Left ventricle myocardium inferior (tissue), 1 donor: ENCODE results near the gene DNAJC25. TPM values are rescaled to one million over a fixed set of nuclear protein-coding genes. Genes with fewer than 3 reads are reported as not detected.
"Not testable (repeated sequence)": the region's sequence is repeated elsewhere in the genome, so short reads cannot be mapped to it uniquely, and the experiment has no call there.

ENCODE experiments used
- DNase-seq: peaks from one replicate; pipeline ENCODE4 v3.0.0-alpha.2; 2020
- H3K27ac ChIP-seq: fragments of 200-600 bp; replicated peaks from 2 replicates; pipeline ENCODE4 v1.8.0; 2021
- H3K27me3 ChIP-seq: fragments of 200-600 bp; 2 replicates; pipeline ENCODE4 v1.8.0; 2021; ENCODE audit warnings: low read depth
- H3K36me3 ChIP-seq: fragments of 200-600 bp; 2 replicates; pipeline ENCODE4 v1.8.0; 2021
- H3K4me1 ChIP-seq: fragments of 200-600 bp; 2 replicates; pipeline ENCODE4 v1.8.0; 2021
- H3K4me3 ChIP-seq: fragments of 200-600 bp; 2 replicates; pipeline ENCODE4 v1.8.0; 2021; ENCODE audit warnings: mild to moderate bottlenecking, moderate library complexity
- H3K9me3 ChIP-seq: fragments of 200-600 bp; replicated peaks from 2 replicates; pipeline ENCODE4 v1.8.0; 2021
- intact Hi-C: fragments of 100-400 bp; cut with micrococcal nuclease; formaldehyde crosslinking; loops from one replicate; pipeline ENCODE4 v1.11.0; 2022
- total RNA-seq: library from RNA; stranded (reverse); fragmentation: NEBNext Ultra II Directional; extraction: Animal tissue kit (Norgen Biotek cat#: 25700); gene quantifications from one replicate; pipeline ENCODE4 v1.2.1, GENCODE V29; 2021
- TF ChIP-seq, protein P1 (sequence below): fragments of 200-600 bp; IDR thresholded peaks from 2 replicates; pipeline ENCODE4 v1.8.0; 2021; ENCODE audit warnings: antibody characterized with exemption, mild to moderate bottlenecking, borderline replicate concordance
- donor health status: DM: no; HTN: yes; CAD: no; lungs with severe emphysema.

The DNAJC25 gene
- total RNA-seq, 1 donor from 2014 or later, result 5.5 TPM

DNA sequence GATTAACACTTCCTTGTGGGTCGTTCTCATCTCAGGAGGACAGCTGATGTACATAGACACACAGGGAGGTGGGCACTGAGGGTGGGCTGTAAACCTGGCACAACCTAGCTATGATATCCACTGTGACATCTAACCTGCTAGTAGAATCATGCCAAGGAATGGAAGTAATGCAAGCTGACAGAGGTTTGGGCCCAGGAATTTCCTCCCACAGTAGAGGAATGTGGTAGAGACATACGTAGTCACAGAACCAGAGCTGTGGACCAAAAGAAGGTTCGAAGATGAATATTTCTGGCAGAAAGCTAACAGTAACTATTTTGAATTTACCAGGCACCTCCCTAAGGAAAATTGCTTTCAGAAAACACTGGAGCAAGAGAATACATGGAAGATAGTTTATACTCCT, 15.2 kb upstream of the DNAJC25 start:
- no peaks in the 10 kb centered on the region for H3K4me1 ChIP-seq
- H3K9me3 ChIP-seq, result no peaks in the 10 kb centered on the region
- peaks cover 20% of the 10 kb centered on the region for H3K27me3 ChIP-seq
- no peak overlapping the region for H3K27ac ChIP-seq
- intact Hi-C loops, result no loop called here
- no peak overlapping the region for H3K4me3 ChIP-seq
- no peak for DNase-seq
- H3K36me3 ChIP-seq, result no peaks in the 10 kb centered on the region
- TF ChIP-seq, protein P1, sequence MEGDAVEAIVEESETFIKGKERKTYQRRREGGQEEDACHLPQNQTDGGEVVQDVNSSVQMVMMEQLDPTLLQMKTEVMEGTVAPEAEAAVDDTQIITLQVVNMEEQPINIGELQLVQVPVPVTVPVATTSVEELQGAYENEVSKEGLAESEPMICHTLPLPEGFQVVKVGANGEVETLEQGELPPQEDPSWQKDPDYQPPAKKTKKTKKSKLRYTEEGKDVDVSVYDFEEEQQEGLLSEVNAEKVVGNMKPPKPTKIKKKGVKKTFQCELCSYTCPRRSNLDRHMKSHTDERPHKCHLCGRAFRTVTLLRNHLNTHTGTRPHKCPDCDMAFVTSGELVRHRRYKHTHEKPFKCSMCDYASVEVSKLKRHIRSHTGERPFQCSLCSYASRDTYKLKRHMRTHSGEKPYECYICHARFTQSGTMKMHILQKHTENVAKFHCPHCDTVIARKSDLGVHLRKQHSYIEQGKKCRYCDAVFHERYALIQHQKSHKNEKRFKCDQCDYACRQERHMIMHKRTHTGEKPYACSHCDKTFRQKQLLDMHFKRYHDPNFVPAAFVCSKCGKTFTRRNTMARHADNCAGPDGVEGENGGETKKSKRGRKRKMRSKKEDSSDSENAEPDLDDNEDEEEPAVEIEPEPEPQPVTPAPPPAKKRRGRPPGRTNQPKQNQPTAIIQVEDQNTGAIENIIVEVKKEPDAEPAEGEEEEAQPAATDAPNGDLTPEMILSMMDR, result no peak

DNA sequence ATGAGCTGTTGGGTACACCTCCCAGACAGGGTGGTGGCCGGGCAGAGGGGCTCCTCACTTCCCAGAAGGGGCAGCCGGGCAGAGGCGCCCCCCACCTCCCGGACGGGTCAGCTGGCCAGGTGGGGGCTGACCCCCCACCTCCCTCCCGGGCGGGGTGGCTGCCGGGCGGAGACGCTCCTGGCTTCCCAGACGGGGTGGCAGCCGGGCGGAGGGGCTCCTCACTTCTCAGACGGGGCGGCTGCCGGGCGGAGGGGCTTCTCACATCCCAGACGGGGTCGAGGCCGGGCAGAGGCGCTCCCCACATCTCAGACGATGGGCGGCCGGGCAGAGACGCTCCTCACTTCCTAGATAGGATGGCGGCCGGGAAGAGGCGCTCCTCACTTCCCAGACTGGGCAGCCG, 13.8 kb upstream of the DNAJC25 start:
- DNase-seq, H3K27me3 ChIP-seq, H3K4me3 ChIP-seq, H3K27ac ChIP-seq, H3K4me1 ChIP-seq, intact Hi-C loops, H3K9me3 ChIP-seq, H3K36me3 ChIP-seq: not testable (repeated sequence)

GRCh38 chr9:111621895-111622480, 9.1 kb upstream of the DNAJC25 start:
- H3K36me3 ChIP-seq, result no peaks in the 10 kb centered on the region
- no peaks in the 10 kb centered on the region for H3K27me3 ChIP-seq
- no peak overlapping the region for H3K4me3 ChIP-seq
- TF ChIP-seq, protein P1, result peak; percentile 92
- H3K27ac ChIP-seq, result no peak overlapping the region
- intact Hi-C loops, result no loop called here
- no peak for DNase-seq
- H3K9me3 ChIP-seq, result no peaks in the 10 kb centered on the region
- H3K4me1 ChIP-seq, result no peaks in the 10 kb centered on the region

- no peaks in the 10 kb centered on the region for H3K27me3 ChIP-seq
- H3K36me3 ChIP-seq, result no peaks in the 10 kb centered on the region
- TF ChIP-seq, protein P1, result no peak
- no peaks in the 10 kb centered on the region for H3K9me3 ChIP-seq
- no peak for DNase-seq
- H3K4me3 ChIP-seq, result no peak overlapping the region
- intact Hi-C loops, result no loop called here
- H3K27ac ChIP-seq, result no peak overlapping the region
- no peaks in the 10 kb centered on the region for H3K4me1 ChIP-seq
Observed at GRCh38 chr9:111622626-111623025, 8.5 kb upstream of the DNAJC25 start.

DNA sequence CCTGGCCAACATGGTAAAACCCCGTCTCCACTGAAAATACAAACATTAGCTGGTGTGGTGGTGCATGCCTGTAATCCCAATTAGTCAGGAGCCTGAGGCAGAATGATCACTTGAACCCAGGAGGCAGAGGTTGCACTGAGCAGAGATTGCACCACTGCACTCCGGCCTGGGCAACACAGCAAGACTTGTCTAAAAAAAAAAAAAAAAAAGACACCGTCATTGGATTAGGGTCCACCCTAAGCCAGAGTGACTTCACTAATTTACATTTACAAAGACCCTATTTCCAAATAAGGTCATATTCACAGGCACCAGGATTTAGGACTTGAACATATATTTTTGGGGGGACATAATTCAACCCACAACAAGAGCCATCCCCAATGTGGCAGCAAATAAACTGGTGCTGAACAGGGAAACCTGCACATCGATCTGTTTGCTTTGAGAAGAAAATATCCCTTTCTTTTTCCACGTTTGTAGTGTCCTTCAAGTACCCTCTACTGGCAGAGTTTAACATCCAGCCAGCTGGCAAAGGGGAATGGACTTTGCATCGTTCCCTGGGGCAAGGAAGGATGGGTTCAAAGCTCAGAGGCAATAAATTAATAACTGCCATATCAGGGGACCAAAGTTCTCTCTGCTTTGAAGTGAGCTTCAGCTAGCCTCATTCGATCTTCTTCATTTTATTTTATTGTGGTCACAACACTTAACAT, 3.7 kb upstream of the DNAJC25 start:
- no peak overlapping the region for H3K27ac ChIP-seq
- DNase-seq, result no peak
- no peaks in the 10 kb centered on the region for H3K36me3 ChIP-seq
- intact Hi-C loops, result no loop called here
- H3K27me3 ChIP-seq, result no peaks in the 10 kb centered on the region
- H3K4me1 ChIP-seq, result peaks cover 22% of the 10 kb centered on the region
- TF ChIP-seq, protein P1, result no peak
- H3K4me3 ChIP-seq, result no peak overlapping the region
- no peaks in the 10 kb centered on the region for H3K9me3 ChIP-seq

- H3K4me1 ChIP-seq, result peaks cover 32% of the 10 kb centered on the region
- no peak overlapping the region for H3K27ac ChIP-seq
- TF ChIP-seq, protein P1, result no peak
- DNase-seq, result no peak
- intact Hi-C loops, result no loop called here
- no peaks in the 10 kb centered on the region for H3K9me3 ChIP-seq
- no peaks in the 10 kb centered on the region for H3K36me3 ChIP-seq
- H3K4me3 ChIP-seq, result no peak overlapping the region
- H3K27me3 ChIP-seq, result no peaks in the 10 kb centered on the region
Observed at GRCh38 chr9:111628411-111628810, 2.7 kb upstream of the DNAJC25 start.
